Fibroblast of villous mesenchyme (primary cell): ENCODE data around the gene ZSWIM6. TPM values are rescaled to one million over a fixed set of nuclear protein-coding genes. Genes with fewer than 3 reads are reported as not detected.

Experiments
- DNase-seq: peaks from one replicate; pipeline ENCODE4 v3.0.0-alpha.2; 2010; ENCODE audit warnings: low read depth
- H3K4me3 ChIP-seq: 2 replicates; pipeline ENCODE4 v1.5.1; 2011; ENCODE audit warnings: low read depth, mild to moderate bottlenecking, low read length
- total RNA-seq: library from RNA; depleted of rRNA; stranded (reverse); fragments of >200 nt; gene quantifications from 2 replicates; pipeline ENCODE4 v1.2.3, GENCODE V29; 2012
- TF ChIP-seq, protein P1 (sequence below): IDR thresholded peaks from 2 replicates; pipeline ENCODE4 v1.5.1; 2012; ENCODE audit warnings: low read depth, mild to moderate bottlenecking, low read length; ENCODE audit not compliant: insufficient read depth

The ZSWIM6 gene
- total RNA-seq, 1 donor = 16.4 TPM

DNA sequence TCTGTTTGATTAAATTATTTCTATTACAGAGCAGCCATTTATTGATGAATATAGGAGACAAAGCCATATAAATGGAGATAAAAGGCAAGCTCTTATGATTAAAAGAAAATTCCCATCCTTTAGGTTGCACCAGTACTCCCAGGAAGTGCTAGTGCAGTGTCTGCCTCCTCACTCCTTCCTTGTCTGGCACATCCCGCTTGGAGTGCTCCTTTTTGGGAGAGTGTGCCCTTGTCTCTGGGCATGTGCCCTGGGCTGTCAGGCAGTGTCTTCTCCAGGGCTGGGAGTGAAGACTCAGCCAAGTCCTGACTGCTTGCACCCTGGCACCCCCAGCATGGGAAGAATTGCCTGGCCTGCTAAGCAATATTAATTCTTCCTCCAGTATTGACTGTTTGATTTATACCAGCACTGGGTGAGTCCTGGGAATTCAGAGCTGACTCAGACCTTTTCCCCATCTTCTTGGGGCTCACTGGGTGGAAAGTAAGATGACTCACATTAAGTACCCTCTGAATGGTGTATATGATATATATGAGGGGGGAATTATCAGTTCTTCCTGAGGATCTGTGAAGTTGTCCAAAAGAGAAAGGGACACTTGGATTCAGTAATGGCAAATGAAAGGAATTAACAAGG lies 62.1 kb downstream of the ZSWIM6 start:
- DNase-seq = no peak
- no peak overlapping the region for H3K4me3 ChIP-seq
- TF ChIP-seq, protein P1, sequence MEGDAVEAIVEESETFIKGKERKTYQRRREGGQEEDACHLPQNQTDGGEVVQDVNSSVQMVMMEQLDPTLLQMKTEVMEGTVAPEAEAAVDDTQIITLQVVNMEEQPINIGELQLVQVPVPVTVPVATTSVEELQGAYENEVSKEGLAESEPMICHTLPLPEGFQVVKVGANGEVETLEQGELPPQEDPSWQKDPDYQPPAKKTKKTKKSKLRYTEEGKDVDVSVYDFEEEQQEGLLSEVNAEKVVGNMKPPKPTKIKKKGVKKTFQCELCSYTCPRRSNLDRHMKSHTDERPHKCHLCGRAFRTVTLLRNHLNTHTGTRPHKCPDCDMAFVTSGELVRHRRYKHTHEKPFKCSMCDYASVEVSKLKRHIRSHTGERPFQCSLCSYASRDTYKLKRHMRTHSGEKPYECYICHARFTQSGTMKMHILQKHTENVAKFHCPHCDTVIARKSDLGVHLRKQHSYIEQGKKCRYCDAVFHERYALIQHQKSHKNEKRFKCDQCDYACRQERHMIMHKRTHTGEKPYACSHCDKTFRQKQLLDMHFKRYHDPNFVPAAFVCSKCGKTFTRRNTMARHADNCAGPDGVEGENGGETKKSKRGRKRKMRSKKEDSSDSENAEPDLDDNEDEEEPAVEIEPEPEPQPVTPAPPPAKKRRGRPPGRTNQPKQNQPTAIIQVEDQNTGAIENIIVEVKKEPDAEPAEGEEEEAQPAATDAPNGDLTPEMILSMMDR = no peak

DNA sequence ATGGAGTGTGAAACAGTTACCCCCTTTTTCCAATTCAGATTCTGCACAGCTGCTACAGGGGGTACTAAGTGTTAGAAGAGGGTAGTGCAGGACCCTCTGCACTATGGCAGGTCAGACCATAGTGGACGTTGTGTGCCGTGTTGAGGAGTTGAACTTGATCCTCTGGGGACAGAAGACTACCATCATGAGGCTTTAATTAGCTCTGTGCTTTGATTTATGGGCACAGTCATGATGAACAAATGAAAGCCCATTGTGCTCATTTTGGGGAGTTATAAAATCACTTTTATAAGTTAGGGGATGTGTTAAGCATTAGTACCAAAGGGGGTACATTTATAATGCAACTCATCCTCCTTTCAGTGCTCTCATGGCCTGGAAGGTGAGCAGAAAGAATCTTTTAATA lies 62.7 kb downstream of the ZSWIM6 start:
- TF ChIP-seq, protein P1 = no peak
- no peak for DNase-seq
- no peak overlapping the region for H3K4me3 ChIP-seq

GRCh38 chr5:61397238-61397637 lies 65.2 kb downstream of the ZSWIM6 start:
- DNase-seq = no peak
- no peak overlapping the region for H3K4me3 ChIP-seq
- TF ChIP-seq, protein P1 = no peak

GRCh38 chr5:61397937-61398336 lies 65.9 kb downstream of the ZSWIM6 start:
- TF ChIP-seq, protein P1 = no peak
- no peak overlapping the region for H3K4me3 ChIP-seq

GRCh38 chr5:61398440-61398839 lies 66.4 kb downstream of the ZSWIM6 start:
- H3K4me3 ChIP-seq = no peak overlapping the region
- TF ChIP-seq, protein P1 = no peak
- no peak for DNase-seq

More at GRCh38 chr5:61397937-61398336, 65.9 kb downstream of the ZSWIM6 start:
- DNase-seq = no peak

- DNase-seq = no peak
- no peak overlapping the region for H3K4me3 ChIP-seq
- TF ChIP-seq, protein P1 = no peak
Measured at GRCh38 chr5:61399679-61400078, 67.6 kb downstream of the ZSWIM6 start.

DNA sequence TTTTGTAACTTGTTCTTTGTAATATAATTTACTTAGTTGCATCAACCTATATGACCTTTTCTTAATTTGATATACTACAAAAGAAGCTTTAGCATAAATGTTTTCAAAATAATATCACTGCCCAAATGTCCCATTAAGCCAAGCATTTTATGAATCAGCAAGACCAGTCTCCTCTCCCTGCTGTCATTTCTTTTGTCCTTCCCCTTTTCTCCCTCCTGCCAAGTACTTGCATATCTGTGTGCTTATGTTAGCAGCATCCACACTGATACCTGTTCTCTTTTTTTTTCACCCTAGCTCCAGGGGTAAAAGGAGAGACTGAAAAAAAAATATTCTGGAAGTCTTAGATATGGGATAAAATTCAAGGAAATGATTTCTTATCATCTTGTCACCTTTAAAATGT lies 69.7 kb downstream of the ZSWIM6 start:
- DNase-seq = no peak
- TF ChIP-seq, protein P1 = no peak
- H3K4me3 ChIP-seq = no peak overlapping the region
